Measurements from ENCODE around the gene CACNB4. TPM values are rescaled to one million over a fixed set of nuclear protein-coding genes. Genes with fewer than 3 reads are reported as not detected.

CACNB4 gene
- total RNA-seq, 1 experiment from 2014 or later, result 2.0 TPM

- no peak for TF ChIP-seq CTCF (IDR thresholded peaks at IDR 0.05 in 2 of 3, conservative IDR thresholded peaks at IDR 0.05 in 1 of 3; ENCODE audit: borderline replicate concordance in 1 of 3, insufficient read depth in 1 of 3, low read depth in 2 of 3, low read length in 2 of 3)
- no peak for TF ChIP-seq ATF3 (IDR thresholded peaks at IDR 0.05)
- no peak for TF ChIP-seq SP1 (IDR thresholded peaks at IDR 0.05; ENCODE audit: low read depth)
- TF ChIP-seq EZH2 (IDR thresholded peaks at IDR 0.05), result no peak
- TF ChIP-seq SRF (IDR thresholded peaks at IDR 0.05; ENCODE audit: low read depth), result no peak
- no peak for TF ChIP-seq YY1 (IDR thresholded peaks at IDR 0.05; ENCODE audit: extremely low read depth, insufficient replicate concordance, low read depth, low read length)
- no peak for TF ChIP-seq EZH2phosphoT487 (IDR thresholded peaks at IDR 0.05; ENCODE audit: borderline replicate concordance)
- TF ChIP-seq MAX (IDR thresholded peaks at IDR 0.05), result no peak
Observed at GRCh38 chr2:151927501-151928221, 171.2 kb downstream of the CACNB4 start (continued).

GRCh38 chr2:151922845-151923666 is 175.8 kb downstream of the CACNB4 start:
- H3K36me3 ChIP-seq (ENCODE audit: control insufficient read depth in 1 of 2, insufficient read depth in 2 of 2, low read length in 2 of 2), result no peaks in the 10 kb centered on the region
- ChIA-PET RAD21 (ENCODE audit: low non-redundant PET in 1 of 2, low total read pairs in 2 of 2, uncharacterized antibody in 2 of 2, unreplicated experiment in 2 of 2) (no interaction called here), CTCF (no interaction called here), POLR2A (no interaction called here)
- H3K9me3 ChIP-seq (ENCODE audit: control insufficient read depth in 1 of 2, insufficient read depth in 1 of 2, low read depth in 1 of 2, low read length in 2 of 2), result no peaks in the 10 kb centered on the region
- H3K4me1 ChIP-seq (ENCODE audit: control insufficient read depth in 1 of 2, insufficient read depth in 2 of 2, low read length in 2 of 2), result no peaks in the 10 kb centered on the region
- no peak overlapping the region for H3K4me2 ChIP-seq (ENCODE audit: low read length)
- ATAC-seq (no peak), DNase-seq (ENCODE audit: low read depth, low spot score) (no peak)
- H3K4me3 ChIP-seq (replicated peaks in 1 of 2; ENCODE audit: low read depth in 1 of 2, low read length in 2 of 2), result no peak overlapping the region
- TF ChIP-seq RAD21 (IDR thresholded peaks at IDR 0.05; ENCODE audit: low read depth), result no peak
- TF ChIP-seq ZNF274 (IDR thresholded peaks at IDR 0.05; ENCODE audit: low read depth, low read length), result no peak
- no peak for TF ChIP-seq EZH2 (IDR thresholded peaks at IDR 0.05)
- TF ChIP-seq EGR1 (IDR thresholded peaks at IDR 0.05; ENCODE audit: low read depth), result no peak
- TF ChIP-seq POLR2A (IDR thresholded peaks at IDR 0.05; ENCODE audit: borderline replicate concordance, extremely low read depth, insufficient read depth, insufficient read length), result no peak
- no peak for TF ChIP-seq ZBTB33 (IDR thresholded peaks at IDR 0.05; ENCODE audit: extremely low read depth, insufficient replicate concordance, low read length)
- no TSS peak for BruUV-seq (replicated peaks)
- no peaks in the 10 kb centered on the region for H4K20me1 ChIP-seq (ENCODE audit: insufficient read depth)
- no peak overlapping the region for H3K27ac ChIP-seq (ENCODE audit: low read depth, low read length)
- intact Hi-C loops (cut with micrococcal nuclease), result no loop called here
- H2AFZ ChIP-seq (ENCODE audit: low read depth, low read length, poor library complexity, severe bottlenecking), result no peak overlapping the region
- H3K79me2 ChIP-seq (ENCODE audit: insufficient read depth, low read length), result no peaks in the 10 kb centered on the region
- no peaks in the 10 kb centered on the region for H3K27me3 ChIP-seq (ENCODE audit: insufficient read depth, low read length)
- no peak overlapping the region for H3K9ac ChIP-seq (ENCODE audit: low read length)
- no peaks in the 10 kb centered on the region for H3K9me2 ChIP-seq (ENCODE audit: insufficient read depth)

Data from HCT116 (cell line).